PFSK-1 (cell line): ENCODE data around the gene MAFF.

Source experiments
- TAF1 ChIP-seq: IDR thresholded peaks from 2 replicates; pipeline ENCODE4 v1.6.1; 2012; ENCODE audit warnings: low read length, control low read depth, borderline replicate concordance; ENCODE audit not compliant: insufficient read depth
- TF ChIP-seq, protein P1 (sequence below), 2 experiments: IDR thresholded peaks; 2 replicates each; pipeline versions ENCODE4 v1.6.1 to v1.8.0; 2011 to 2012; ENCODE audit warnings: low read depth in 2 of 2, low read length in 2 of 2, control low read depth in 1 of 2, inconsistent platforms in 1 of 2, mild to moderate bottlenecking in 1 of 2, moderate library complexity in 1 of 2; ENCODE audit not compliant: insufficient read depth in 1 of 2

DNA sequence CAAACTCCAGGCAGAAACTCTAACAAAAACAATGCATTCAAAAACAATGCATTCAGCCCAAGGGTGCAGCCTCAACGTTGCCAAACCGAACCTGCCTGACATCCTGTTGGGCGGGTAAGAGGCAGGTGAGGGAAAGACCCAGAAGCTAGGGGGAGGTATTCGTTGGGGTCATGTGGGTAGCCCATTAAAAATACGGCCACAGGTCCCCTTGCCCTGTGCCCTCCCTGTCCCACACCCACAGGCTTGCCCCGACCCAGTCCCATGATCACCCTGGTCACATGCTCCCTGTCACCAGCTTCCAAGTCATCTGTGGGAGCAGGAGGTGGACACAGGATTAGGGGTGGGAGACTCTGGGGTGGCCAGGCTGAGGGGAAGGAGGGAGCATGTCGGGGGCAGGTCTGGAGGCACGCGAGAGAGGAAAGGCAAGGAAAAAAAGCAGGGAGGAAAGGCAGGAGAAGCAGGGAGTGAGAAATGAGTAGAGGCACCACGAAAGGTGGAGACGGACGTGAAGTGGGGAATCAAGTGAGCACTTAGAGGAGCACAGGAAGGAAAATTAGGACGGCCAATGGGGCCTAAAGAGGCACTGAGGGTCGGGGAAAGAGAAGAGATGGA lies 20.8 kb upstream of the MAFF start:
- TF ChIP-seq, protein P1, sequence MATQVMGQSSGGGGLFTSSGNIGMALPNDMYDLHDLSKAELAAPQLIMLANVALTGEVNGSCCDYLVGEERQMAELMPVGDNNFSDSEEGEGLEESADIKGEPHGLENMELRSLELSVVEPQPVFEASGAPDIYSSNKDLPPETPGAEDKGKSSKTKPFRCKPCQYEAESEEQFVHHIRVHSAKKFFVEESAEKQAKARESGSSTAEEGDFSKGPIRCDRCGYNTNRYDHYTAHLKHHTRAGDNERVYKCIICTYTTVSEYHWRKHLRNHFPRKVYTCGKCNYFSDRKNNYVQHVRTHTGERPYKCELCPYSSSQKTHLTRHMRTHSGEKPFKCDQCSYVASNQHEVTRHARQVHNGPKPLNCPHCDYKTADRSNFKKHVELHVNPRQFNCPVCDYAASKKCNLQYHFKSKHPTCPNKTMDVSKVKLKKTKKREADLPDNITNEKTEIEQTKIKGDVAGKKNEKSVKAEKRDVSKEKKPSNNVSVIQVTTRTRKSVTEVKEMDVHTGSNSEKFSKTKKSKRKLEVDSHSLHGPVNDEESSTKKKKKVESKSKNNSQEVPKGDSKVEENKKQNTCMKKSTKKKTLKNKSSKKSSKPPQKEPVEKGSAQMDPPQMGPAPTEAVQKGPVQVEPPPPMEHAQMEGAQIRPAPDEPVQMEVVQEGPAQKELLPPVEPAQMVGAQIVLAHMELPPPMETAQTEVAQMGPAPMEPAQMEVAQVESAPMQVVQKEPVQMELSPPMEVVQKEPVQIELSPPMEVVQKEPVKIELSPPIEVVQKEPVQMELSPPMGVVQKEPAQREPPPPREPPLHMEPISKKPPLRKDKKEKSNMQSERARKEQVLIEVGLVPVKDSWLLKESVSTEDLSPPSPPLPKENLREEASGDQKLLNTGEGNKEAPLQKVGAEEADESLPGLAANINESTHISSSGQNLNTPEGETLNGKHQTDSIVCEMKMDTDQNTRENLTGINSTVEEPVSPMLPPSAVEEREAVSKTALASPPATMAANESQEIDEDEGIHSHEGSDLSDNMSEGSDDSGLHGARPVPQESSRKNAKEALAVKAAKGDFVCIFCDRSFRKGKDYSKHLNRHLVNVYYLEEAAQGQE (IDR thresholded peaks at IDR 0.05; ENCODE audit: insufficient read depth in 1 of 2, low read depth in 2 of 2, low read length in 2 of 2): no peak
- no peak for TF ChIP-seq TAF1
